ENCODE data around the gene COL9A3.

COL9A3 gene

GRCh38 chr20:62816884-62817873 is at the start of gene COL9A3:
Gene COL9A3, plus strand, starts transcription at chr20:62817050. Its CDS starts 15 bp downstream, at chr20:62817065.
- no peak for DNase-seq (ENCODE audit: low read depth)

DNA sequence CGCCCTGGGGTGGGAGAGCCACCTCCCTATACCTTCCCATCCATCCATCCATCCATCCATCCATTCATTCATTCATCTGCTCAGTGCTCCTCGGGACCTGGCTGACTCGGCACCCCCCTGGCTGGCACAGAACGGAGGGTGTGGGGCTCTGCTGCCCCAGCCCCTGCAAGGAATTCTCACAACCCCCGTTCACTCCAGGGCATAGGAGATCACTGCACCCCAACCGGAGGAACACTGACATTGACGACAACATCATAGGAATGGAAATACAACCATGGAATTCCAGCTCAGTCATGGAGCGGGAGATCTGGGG is 48.7 kb upstream of the COL9A3 start:
- no peak for DNase-seq (ENCODE audit: low read depth)

DNA sequence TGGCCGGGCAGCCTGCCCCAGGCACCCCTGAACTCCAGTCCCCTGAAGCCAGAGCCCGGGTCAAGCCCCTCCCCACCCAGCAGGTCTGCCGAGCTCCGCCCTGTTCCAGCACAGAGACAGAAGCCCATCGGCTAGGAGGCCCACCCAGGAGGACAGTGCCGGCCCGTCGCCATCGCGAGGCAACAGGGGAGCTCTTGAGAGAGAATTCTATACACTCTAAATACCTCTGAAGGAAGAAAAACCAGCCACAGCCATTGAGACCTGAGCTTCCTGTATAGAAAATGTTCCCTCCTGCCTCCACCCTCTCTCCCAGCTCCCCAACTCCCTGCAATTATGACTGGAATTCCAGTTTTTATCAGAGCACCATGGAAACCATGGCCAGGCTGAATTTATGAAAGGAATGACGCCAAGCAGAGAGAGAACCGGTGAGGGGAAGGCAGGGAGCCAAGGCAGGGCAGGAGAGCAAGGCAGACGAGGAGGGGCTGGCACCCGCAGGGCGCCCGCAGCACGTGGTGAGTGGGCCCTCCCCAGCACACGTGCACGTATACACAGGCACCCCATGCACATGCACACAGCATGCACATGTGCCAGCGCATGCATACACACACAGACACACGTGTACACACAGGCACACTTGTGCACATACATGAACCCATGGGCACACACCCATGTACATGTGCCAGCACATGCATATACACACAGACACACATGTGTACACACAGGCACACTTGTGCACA is 48.1 kb upstream of the COL9A3 start:
- DNase-seq (ENCODE audit: low read depth) = no peak

DNA sequence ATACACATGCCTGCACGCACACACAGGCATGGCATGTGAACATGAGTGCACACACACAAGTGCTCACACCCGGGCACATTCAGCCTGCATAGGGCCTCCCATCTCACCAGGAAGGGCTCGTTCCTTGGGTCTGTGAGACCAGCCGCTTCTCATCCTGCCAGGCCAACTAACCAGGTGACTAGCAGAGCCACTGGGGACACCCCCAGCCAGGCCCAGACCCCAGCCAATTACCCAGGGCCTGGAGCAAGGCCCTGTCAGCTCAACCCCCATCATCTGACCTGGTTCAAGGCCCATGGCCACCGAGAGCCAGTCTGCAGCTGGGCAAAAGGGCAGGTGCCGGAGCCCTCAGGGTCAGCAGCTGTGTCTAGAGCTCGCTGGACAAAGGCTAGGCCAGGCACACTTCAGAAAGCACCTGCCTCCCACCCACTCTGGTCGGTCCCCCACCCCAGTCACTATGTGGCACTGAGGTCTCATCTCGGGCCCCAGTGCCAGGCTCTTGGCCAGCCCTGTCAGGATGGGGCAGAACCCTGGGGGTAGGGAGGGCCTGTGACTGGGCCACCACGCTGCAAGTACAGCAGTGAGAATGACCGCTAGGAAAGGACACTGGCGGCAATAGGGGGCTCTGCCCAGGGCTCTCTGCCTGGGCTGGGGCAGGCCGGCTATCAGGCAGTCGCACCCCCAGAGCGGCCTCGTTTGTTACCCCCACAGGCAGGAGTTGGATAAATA is 47.3 kb upstream of the COL9A3 start:
- DNase-seq (ENCODE audit: low read depth) = no peak

GRCh38 chr20:62770111-62770910 is 46.5 kb upstream of the COL9A3 start:
- DNase-seq (ENCODE audit: low read depth) = no peak

DNA sequence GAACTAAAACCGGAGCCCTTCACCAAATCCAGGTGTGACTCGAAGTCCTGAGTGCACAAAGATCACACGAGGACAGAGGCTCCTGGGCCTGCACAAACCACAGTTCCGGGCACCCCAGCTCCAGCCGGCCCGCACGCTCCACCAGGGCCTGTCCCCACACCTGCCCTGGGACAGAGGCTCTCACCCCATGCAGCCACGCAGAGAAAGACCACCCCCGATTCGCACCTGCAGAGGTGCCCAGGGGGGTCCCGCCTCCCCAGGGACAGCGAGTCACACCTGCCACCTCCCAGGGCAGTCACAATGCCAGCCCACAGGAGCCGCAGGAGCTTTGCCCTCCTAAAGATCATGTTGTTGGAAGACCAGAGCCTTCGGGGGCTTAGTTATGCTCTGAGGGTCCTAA is 45.9 kb upstream of the COL9A3 start:
- DNase-seq (ENCODE audit: low read depth) = no peak

DNA sequence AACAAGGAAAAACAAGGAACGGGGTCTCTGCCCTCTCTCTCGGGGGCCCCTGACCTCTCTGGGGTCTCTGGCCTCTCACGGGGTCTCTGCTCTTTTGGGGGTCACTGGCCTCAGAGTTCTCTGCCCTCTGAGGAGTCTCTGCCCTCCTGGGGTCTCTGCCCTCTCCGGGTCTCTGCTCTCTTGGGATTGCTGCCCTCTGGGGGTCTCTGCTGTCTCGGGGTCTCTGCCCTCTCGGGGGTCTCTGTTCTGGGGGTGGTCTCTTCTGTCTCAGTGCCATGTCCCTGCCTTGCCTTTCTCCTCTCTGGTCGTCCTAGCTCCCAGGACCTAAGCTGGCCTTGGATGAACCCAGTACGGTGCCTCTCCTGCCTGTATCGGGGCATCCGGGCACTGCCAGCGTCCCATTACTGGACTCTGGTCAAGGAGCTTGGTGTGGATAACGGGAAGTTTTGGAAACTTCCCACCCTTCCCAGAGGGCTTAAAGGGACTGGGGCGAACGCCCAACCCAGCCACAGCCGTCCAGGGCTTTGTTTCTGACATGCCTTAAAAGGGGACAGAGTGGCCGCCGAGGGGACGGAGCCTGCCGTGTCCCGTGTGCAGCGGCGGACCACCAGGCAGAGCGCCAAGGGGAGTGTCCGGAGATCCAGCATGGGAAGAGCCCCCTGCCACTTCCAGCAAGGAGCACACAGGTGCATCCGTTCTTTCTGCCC is 45.3 kb upstream of the COL9A3 start:
- no peak for DNase-seq (ENCODE audit: low read depth)

DNA sequence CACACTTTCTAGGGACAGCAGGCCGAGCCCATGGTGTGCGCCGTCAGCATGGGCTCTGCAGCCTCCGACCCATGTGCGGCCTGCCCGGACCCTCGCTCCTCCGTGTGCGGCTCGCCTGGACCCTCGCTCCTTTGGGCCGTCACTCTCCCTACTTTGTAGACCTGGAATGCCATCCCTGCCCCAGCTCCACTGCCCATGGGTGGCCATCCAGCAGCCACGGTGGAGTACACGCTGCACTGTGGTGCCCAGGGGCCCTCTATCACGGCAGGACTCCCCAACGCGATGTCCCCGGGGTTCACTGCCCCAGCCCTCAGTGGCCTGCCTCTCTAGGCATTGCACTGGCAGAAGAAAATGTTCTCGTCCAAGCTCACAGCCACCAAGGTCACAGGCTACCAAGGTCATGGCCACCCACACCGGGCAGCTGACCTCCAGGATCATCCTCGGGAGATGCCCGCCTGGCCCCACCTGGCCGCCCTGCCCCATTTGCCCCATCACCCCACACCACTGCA is 44.7 kb upstream of the COL9A3 start:
- DNase-seq (ENCODE audit: low read depth) = no peak

GRCh38 chr20:62772619-62772989 is 44.2 kb upstream of the COL9A3 start:
- DNase-seq (ENCODE audit: low read depth) = no peak

DNA sequence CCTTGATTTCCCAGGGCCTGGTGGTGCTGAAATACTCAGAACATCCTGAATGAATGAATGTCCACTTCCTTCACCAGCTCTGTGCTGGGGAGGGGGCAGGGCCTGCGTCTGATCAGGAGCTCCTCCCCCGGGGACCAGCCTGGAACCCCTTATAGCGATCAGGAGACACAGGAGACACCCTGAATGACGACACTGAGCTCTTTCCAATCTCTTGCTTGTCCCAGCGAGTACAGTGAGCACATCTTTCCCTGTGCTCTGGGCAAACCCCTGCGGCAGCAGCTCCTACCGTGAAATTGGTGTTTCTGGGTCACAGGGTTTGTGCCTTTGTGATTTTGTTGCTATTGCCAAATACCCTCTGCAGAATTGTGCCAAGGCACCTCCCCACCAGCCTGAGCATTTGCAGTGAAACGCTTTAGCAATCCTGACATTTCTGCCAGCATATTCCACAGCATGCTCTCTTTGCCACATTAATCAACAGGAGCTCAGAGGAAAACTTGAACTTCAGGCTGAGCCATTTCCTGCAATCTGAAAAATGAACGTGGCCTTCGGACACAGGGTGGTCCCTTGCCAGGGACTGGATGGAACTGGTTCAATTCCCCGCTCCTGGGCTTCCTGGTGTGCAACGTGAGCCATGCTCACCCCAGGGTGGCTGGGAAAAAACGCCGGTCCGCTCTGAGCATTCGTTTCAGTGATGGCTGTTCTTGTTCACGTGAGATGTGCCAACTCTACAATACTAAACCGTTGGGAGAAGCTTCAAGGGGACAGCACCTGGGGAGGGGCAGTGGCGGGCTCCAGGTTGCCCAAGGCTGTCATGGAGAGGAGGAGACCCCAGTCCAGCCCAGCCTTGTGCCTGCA is 43.6 kb upstream of the COL9A3 start:
- no peak for DNase-seq (ENCODE audit: low read depth)

- DNase-seq (ENCODE audit: low read depth) = no peak
Observed at GRCh38 chr20:62773845-62774714, 42.8 kb upstream of the COL9A3 start.

GRCh38 chr20:62774762-62775161 is 42.1 kb upstream of the COL9A3 start:
- no peak for DNase-seq (ENCODE audit: low read depth)

DNA sequence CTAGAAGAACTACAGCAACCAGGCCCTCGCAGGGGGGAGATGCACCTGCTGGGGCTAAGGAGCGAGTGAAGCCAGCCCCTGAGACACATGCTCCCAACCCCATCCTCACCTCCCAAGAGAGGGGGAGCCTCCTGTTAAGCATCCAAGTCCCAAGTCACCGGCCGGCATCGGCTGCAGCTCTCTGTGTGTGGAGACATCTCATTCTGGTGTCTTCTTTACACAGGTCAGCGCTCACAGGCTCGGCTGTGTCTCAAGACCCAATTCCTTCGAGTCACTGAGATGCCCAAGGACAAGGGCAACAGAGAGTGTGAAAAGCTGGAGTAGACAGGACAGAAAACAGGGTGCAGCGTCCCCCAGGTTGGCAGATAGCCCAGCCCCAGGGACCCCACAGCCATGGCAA is 41.6 kb upstream of the COL9A3 start:
- no peak for DNase-seq (ENCODE audit: low read depth)

- no peak for DNase-seq (ENCODE audit: low read depth)
Observed at GRCh38 chr20:62776035-62776691, 40.7 kb upstream of the COL9A3 start.

GRCh38 chr20:62776692-62777527 is 39.9 kb upstream of the COL9A3 start:
- DNase-seq (ENCODE audit: low read depth) = peak; percentile 58

- DNase-seq (ENCODE audit: low read depth) = no peak
Observed at GRCh38 chr20:62777528-62777830, 39.4 kb upstream of the COL9A3 start.

GRCh38 chr20:62778058-62778457 is 38.8 kb upstream of the COL9A3 start:
- no peak for DNase-seq (ENCODE audit: low read depth)

All from activated T-cell treated with anti-CD3 and anti-CD28 coated beads for 24 hours (primary cell).